ENCODE results near the gene CD22.
A peak's percentile ranks its signal among the peaks of the same experiment; 100 is the strongest.
"Not testable (repeated sequence)": the region's sequence is repeated elsewhere in the genome, so short reads cannot be mapped to it uniquely, and the experiment has no call there.

The CD22 gene

GRCh38 chr19:35328851-35329285, at the start of gene CD22:
Gene CD22, plus strand, starts transcription at chr19:35329187. Its CDS starts 2,854 bp downstream, at chr19:35332041.
- no peak for DNase-seq

GRCh38 chr19:35279374-35279773, 49.6 kb upstream of the CD22 start:
- DNase-seq, result no peak

DNA sequence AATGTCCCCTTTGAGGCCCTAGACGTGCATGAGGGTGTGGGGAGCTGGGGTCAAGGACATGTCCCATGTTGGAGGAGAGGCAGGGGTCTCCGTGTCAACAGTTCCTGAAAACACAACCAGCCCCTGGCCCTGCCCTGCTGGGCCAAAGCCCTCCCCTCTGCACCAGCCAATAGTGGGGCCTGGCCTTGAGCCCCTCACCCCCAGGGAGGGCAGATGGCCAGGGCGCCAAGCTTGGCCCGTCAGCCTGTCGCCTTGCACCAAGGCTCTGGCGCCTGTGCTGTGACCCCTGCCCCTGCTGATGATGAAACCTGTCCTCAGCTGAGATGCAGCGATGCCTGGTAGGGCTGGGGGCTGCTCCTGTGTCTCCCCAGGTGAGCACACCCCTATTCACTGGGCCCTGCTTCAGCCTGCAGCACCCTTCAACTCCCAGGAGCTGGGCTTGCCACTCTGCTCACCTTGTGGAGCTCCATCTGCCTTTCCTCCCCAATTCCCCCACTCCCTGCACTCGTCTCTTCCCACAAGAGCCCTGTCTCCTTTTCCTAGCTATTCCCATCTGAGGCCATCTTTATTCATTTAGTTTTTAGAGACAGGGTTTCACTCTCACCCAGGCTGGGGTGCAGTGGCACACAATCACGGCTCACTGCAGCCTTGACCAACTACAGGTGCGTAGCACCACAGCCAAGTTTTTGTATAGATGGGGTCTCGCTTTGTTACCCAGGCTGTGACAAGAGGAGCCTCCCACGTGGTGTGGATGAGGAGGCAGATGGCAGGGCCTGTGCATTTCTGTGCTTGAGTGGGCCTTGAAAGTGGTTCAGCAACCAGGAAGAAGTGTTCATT, 48.8 kb upstream of the CD22 start:
- peak in 1 of 14 donors; percentile 44 for DNase-seq

DNA sequence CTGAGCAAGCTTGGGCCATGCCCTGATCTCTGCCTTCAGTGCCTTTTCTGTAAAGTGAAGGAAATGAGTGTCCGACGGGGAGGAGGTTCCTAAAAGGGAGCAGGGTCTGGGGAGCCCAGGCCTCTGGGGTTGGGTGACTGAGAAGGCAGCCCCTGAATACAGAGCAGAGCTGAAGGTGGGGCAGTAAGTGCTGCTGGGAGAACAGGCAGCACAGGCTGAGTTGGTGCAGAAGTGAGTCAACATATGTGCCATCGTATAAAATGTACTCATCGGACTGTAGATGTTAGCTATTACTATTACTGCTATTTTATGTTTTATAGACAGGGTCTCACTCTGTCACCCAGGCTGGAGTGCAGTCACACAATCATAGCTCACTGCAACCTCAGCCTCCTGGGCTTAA, 47.7 kb upstream of the CD22 start:
- DNase-seq, result no peak

DNA sequence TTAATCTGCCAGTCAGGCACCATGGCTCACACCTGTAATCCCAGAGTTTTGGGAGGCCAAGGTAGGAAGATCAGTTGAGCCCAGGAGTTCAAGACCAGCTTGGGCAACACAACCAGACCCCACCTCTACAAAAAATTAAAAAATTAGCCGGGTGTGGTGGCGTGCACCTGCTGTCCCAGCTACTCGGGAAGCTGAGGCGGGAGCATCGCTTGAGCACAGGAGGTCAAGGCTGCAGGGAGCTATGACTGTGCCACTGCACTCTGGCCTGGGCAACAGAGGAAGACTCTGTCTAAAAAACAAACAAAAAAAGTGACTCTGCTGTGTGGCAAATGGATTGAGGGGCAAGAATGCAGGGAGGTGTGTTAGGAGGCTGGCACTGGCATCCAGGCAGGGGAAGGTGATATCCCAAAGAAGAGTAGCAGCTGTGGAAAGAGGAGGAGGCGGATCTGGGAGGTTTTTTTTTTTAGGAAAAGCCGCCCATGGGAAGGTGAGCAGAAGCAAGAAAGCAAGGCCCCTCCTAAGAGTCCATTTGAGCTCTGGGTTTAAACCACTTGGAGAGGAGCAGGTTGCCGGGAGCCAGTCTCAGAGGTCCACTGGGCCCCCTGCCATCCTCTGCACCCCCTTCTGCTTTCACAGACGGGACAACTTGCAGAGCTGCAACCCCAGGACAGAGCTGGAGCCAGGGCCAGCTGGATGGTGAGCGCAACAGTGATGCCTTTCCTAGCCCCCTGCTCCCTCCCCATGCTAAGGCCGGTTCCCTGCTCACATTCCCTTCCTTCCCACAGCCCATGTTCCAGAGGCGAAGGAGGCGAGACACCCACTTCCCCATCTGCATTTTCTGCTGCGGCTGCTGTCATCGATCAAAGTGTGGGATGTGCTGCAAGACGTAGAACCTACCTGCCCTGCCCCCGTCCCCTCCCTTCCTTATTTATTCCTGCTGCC, 44.6 kb upstream of the CD22 start:
- peak in 1 of 14 donors; percentile 11 for DNase-seq

- DNase-seq, result no peak
These were observed 43.9 kb upstream of the CD22 start for GRCh38 chr19:35285095-35285449.

DNA sequence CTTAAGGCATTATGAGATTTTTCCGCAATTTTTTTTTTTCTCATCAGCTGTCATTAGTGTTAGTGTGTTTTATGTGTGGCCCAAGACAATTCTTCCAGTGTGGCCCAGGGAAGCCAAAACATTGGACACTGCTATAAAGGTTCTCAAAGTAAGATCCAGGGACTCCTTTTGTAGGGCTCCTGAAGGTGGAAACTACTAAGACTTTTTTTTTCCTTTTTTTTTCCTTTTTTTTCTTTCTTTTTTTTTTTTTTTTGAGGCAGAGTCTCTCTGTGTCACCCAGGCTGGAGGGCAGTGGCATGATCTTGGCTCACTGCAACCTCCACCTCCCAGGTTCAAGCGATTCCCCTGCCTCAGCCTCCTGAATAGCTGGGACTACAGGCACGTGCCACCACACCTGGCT, 43.5 kb upstream of the CD22 start:
- not testable (repeated sequence) for DNase-seq

DNA sequence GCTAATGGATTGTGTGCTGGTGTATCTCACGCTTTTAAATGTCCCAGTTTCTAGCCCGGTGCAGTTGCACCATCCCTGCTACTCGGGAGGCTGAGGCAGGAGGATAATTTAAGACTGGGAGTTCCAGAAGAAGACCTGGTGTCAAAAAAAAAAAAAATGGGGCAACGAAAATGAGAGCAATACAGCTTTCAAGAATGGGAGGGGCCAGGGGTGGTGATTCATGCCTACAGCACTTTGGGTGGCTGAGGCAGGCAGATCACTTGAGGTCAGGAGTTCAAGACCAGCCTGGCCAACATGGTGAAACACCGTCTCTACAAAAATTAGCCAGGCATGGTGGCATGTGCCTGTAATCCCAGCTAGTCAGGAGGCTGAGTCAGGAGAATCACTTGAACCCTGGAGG, 42.9 kb upstream of the CD22 start:
- not testable (repeated sequence) for DNase-seq

DNA sequence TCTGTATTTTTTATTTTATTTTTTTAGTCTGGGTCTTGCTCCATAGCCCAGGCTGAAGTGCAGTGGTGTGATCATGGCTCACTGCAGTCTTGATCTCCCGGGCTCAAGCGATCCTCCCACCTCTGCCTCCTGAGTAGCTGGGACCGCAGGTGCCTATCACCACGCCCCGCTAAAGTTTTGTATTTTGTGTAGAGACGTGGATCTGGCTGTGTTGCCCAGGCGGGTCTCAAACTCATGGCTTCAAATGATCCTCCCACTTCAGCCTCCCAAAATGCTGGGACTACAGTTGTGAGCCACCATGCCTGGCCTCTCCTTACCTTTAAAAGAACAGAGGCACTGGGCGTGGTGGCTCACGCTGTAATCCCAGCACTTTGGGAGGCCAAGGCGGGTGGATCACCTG, 41.3 kb upstream of the CD22 start:
- DNase-seq, result no peak

DNA sequence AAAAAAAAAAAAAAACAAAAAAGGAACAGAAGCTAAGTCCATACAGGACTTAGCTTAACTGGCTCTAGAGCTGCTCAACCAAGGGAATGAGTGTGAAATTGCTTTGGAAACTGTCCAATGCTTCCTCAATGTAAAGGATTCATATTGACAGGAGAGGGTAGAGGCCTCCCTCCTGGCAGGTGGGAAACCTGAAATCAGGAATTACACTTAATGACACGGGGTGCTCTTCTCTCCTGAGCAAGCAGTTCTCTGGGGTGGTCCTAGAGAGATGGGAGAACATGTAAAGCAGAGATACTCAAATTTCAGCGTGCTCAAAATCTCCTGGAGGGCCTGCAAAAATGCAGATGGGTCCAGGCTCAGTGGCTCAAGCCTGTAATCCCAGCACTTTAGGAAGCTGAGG, 40.7 kb upstream of the CD22 start:
- no peak for DNase-seq

- DNase-seq, result no peak
These were observed 40.1 kb upstream of the CD22 start for GRCh38 chr19:35288906-35289305.

DNA sequence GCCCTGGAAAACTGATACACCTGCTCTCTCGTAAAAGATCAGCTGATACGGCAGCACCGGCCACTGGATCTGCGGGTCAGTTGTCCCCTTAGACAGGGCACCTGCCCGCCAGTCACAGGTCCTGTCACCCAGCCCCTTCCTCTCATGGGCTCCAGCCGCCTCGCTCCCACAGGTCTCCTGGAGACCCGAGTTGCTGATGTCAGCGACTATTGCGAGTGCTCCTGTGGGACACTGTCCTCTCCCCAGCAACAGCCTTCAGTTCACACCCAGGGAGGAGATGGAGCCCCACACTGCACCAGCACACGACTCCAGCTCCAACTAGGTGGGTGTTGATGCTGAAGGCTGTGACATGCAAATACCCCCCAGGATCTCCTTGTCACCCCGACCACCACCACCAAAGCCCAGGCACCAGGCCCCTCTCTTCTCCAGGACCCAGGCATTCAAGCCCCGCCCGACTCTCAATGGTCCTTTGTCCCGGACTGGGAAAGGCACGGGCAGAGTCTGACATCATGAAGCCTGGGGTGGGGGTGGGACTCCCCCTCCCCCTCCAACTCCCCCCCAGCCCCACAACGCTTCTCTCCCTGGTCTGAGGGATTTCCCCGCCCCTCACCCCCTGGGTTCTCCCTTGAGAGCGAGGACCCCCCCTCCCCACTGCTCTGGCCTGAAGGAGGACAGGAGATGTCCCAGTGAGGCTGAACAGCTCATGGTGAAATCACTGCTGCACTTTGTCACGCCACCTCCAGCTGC, 38.4 kb upstream of the CD22 start:
- DNase-seq, result peak in 11 of 14 donors; percentile 36 to 84 (median 69)

DNA sequence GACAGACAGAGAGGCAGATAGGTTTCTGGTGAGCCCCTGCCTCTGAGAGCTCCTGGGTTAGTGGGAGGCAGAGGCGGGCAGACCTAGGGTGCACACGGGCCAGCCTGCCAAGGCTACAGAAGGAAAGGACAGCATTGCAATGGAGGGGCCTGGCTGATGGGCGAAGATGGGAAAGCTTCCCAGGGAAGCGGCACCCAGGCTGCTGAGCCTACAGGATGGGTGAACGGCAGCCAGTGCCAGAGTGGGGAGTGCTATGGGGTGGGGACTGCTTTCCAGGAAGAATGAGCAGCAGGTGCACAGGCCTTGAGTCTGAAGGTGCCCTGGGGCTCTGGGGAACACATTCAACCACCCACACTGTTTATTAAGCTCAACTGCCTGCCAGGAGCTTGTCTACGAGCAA, 37.7 kb upstream of the CD22 start:
- peak in 6 of 14 donors; percentile 51 to 73 (median 62) for DNase-seq

GRCh38 chr19:35291916-35292315, 37.1 kb upstream of the CD22 start, which contains the start of gene MAG:
Gene MAG, plus strand, starts transcription at chr19:35292161. Its CDS starts 3,248 bp downstream, at chr19:35295409.
- DNase-seq, result peak in 13 of 14 donors; percentile 10 to 92 (median 75)

DNA sequence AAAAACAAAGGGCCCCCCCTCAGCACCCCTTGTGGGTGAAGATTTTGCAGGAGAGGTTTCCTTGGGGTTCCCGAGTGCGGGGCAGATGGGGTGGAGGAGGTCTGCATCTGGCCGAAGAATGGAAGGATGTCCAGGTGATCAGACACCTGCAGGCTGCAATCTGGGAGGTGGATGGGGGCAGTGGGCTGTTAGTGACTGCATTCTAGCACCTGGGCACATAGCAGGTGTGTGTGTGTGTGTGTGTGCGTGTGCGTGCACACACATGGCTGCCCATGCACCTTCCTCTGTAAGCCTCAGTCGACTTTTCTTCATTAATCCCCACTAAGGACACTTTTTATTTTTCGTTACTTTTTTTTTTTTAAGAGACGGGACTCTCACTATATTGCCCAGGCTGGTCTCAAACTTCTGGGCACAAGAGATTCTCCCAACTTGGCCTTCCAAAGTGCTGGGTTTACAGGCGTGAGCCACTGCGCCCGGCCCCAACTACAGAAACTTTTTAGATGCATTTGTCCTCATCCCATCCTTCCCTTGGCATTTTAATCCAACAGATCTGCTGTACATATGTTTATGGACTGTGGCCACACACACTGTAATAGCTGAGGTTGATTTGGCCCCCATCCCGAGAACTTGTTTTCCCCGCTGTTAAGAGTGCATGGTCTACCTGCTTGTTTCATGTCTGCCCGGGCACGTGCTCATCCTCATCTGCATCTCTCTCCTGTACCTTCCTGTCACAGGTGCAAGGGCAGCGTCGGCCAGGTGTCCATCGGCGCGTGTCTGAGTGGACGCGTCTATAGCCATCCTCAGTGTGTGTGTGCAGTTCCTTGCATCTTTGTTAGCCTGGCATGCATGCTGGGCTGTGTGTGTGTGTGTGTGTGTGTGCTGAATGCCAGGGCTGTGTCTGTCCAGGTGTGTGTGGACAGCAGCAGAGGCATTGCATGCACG, 36.3 kb upstream of the CD22 start:
- no peak for DNase-seq

- peak in 7 of 14 donors; percentile 25 to 82 (median 38) for DNase-seq
These were observed 35.6 kb upstream of the CD22 start for GRCh38 chr19:35293363-35293739.

GRCh38 chr19:35293808-35294207, 35.2 kb upstream of the CD22 start:
- DNase-seq, result peak in 1 of 14 donors; percentile 62

GRCh38 chr19:35294328-35294727, 34.7 kb upstream of the CD22 start:
- DNase-seq, result no peak

DNA sequence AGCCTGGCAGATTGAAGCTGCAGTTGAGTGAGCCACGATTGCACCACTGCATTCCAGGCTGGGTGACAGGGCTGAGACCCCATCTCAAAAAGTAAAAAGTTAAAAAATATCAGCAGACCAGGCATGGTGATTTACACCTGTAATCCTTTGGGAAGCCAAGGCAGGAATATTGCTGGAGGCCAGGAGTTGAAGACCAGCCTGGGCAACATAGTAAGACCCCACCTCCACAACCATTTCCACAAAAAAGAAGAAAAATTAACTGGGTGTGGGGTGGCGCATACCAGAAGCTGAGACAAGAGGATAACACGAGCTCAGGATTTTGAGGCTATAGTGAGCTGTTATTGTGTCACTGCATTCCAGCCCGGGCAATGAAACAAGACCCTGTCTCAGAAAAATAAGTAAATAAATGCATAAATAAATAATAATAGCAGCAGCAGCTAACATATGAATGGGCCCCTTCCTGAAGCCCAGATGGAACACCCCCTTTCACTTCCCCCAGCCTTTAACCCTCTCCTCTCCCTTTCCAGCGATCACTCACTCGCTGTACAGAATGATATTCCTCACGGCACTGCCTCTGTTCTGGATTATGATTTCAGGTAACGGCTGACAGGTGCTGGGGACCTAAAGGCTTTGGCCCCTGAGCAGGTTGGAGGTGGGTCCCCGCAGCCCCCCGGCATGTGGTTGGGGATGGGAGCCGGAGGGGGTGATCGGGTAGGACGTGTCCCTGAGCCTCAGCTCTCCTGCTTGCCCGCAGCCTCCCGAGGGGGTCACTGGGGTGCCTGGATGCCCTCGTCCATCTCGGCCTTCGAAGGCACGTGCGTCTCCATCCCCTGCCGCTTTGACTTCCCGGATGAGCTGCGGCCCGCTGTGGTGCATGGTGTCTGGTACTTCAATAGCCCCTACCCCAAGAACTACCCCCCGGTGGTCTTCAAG, 33.9 kb upstream of the CD22 start:
- no peak for DNase-seq

Measured in C1 segment of cervical spinal cord (tissue), 14 donors.